HG03571 (cell line): ENCODE measurements around the gene DCLRE1C.
"Not testable (repeated sequence)": the region's sequence is repeated elsewhere in the genome, so short reads cannot be mapped to it uniquely, and the experiment has no call there.

Experiments
- ATAC-seq: cut with Tn5 transposase; IDR thresholded peaks from one replicate; pipeline ENCODE4 v1.9.1; 2021; ENCODE audit not compliant: unreplicated experiment

The DCLRE1C gene

GRCh38 chr10:14954001-14954770 lies at the start of gene DCLRE1C:
TSS of gene DCLRE1C (minus strand) at chr10:14954096. CDS start at chr10:14954010, 86 bp downstream.
- ATAC-seq: peak; percentile 68

- no peak for ATAC-seq
Observed at GRCh38 chr10:14995964-14996565, 42.2 kb upstream of the DCLRE1C start.

- not testable (repeated sequence) for ATAC-seq
Observed at GRCh38 chr10:14993500-14994455, 39.9 kb upstream of the DCLRE1C start.

GRCh38 chr10:14992336-14992735 lies 38.4 kb upstream of the DCLRE1C start:
- ATAC-seq: not testable (repeated sequence)

GRCh38 chr10:14991035-14991749 lies 37.3 kb upstream of the DCLRE1C start:
- not testable (repeated sequence) for ATAC-seq

- ATAC-seq: not testable (repeated sequence)
Observed at GRCh38 chr10:14989552-14989951, 35.7 kb upstream of the DCLRE1C start.

- ATAC-seq: no peak
Observed at GRCh38 chr10:14982744-14983143, 28.8 kb upstream of the DCLRE1C start.

- ATAC-seq: no peak
Observed at GRCh38 chr10:14975672-14976273, 21.9 kb upstream of the DCLRE1C start.

GRCh38 chr10:14974153-14974998 lies 20.5 kb upstream of the DCLRE1C start:
- ATAC-seq: not testable (repeated sequence)

- ATAC-seq: no peak
Observed at GRCh38 chr10:14971867-14972448, 18.1 kb upstream of the DCLRE1C start.

GRCh38 chr10:14967897-14968296 lies 14.0 kb upstream of the DCLRE1C start:
- no peak for ATAC-seq

GRCh38 chr10:14959221-14960057 lies 5.5 kb upstream of the DCLRE1C start, which contains the start of gene MEIG1:
TSS of gene MEIG1 (plus strand) at chr10:14959388. CDS start at chr10:14966469, 7,081 bp downstream.
- ATAC-seq: peak; percentile 74

- no peak for ATAC-seq
Observed at GRCh38 chr10:14958872-14959220, 5.0 kb upstream of the DCLRE1C start.

- ATAC-seq: no peak
Observed at GRCh38 chr10:14954934-14955333, 1.0 kb upstream of the DCLRE1C start.

- peak; percentile 38 for ATAC-seq
Observed at GRCh38 chr10:14953424-14954000, 384 bp downstream of the DCLRE1C start.

GRCh38 chr10:14952851-14953423 lies 959 bp downstream of the DCLRE1C start:
- no peak for ATAC-seq

- no peak for ATAC-seq
Observed at GRCh38 chr10:14949291-14949690, 4.6 kb downstream of the DCLRE1C start.
